Stimulated activated CD8-positive, alpha-beta memory T cell treated with anti-CD3 and anti-CD28 coated beads, Interleukin-12 subunit alpha, Interleukin-12 subunit beta, amount 100 ng/mL, for 24 hours (primary cell): ENCODE measurements around the gene SDK2.

Experiments used
- DNase-seq: peaks from one replicate; pipeline ENCODE4 v3.0.0-alpha.2; 2020; ENCODE audit errors: extremely low read depth

SDK2 gene

GRCh38 chr17:73634629-73635028, 9.6 kb downstream of the SDK2 start:
- DNase-seq: no peak

- DNase-seq: no peak
Observed at GRCh38 chr17:73633736-73634135, 10.5 kb downstream of the SDK2 start.

- no peak for DNase-seq
Observed at GRCh38 chr17:73632513-73632912, 11.7 kb downstream of the SDK2 start.

GRCh38 chr17:73630965-73631595, 13.2 kb downstream of the SDK2 start:
- no peak for DNase-seq

DNA sequence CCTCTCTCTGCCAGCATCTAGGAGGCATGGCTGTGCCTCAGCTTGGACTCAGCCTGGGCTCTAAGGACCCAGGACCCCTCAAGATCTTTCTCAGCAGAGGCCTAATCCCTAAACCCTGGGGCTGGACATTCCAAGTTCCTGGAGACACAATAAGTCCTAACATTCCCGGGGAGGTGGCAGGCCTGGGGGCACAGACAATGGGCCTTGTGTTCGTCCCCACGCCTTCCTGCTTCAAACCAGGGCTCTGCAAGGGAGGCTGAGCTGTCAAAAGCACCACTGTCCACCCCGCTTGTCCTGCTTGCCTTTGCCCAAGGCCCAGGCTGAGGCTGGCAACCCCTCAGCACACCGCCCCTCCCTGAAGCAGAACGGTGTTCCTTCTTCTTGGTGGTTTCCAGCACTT, 13.7 kb downstream of the SDK2 start:
- no peak for DNase-seq

- DNase-seq: no peak
Observed at GRCh38 chr17:73628642-73629552, 15.3 kb downstream of the SDK2 start.

DNA sequence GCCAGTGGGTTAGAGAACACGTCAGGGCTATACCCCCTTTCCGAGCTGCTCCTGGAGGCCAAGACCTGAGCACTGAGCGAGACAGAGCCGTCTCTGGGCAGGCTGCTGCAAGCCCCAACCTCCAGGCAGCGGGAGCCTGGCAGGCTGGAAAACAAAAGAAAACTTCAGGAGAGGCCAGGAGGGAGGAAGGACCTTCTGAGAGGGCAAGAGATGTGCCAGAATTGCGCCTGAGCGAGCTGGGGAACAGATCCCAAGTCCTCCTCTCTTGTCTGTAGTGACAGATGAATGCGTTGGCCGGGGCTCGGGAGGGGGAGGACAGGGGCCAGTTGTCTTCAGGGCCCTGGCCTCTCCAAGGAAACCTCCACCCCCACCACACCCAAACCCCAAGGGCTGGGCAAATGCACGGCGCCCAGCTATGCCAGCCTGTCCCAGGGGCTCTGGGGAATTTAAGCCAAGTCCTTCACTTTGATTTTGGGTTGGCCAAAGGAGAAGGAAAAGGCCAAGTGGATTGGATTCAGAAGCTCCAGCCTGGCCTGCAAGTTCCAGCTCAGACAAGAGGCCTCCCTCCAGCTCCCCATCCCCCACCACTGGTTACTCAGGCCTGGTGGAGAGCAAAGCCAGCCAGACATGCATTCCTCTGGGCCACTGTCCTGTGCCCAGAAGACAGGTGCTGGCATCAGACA, 18.1 kb downstream of the SDK2 start:
- DNase-seq: no peak

- no peak for DNase-seq
Observed at GRCh38 chr17:73625006-73625405, 19.2 kb downstream of the SDK2 start.

GRCh38 chr17:73624496-73624988, 19.7 kb downstream of the SDK2 start:
- DNase-seq: no peak

DNA sequence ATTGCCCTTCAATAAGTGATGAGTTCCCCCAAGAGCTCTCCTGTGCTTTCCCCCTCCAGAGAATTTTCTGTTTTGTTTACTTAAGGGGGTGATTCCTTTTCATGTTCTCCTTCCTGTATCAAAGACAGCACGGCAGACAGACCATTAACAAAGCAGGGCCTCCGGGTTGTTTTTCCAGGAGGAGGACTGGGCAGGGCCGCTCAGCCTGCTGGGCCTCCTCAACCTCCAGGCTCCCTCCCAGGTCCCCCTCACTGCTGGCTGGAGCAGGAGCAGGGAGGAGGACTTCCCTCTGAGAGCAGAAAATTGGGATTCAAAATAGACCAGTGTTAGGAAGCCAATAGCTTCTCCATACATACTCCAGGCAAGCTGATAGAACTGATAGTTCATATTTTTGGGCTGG, 20.4 kb downstream of the SDK2 start:
- DNase-seq: no peak

GRCh38 chr17:73623247-73623646, 21.0 kb downstream of the SDK2 start:
- no peak for DNase-seq

- DNase-seq: no peak
Observed at GRCh38 chr17:73622381-73622780, 21.9 kb downstream of the SDK2 start.

GRCh38 chr17:73621685-73622084, 22.6 kb downstream of the SDK2 start:
- DNase-seq: no peak

DNA sequence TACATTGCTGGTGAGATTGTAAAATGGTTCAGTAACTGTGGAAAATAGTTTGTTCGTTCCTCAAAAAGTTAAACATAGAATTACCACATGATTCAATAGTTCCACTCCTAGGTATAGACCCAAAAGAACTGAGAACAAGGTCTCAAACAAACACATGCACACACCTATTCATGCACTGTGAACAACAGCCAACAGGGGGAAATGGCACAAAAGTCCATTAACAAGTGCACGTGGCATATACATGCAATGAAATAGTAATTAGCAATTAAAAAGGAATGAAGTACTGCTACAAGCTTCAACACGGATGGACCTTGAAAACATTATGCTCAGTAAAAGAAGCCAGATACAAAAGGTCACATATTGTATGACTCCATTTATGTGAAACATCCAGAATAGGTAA, 23.8 kb downstream of the SDK2 start:
- DNase-seq: no peak

DNA sequence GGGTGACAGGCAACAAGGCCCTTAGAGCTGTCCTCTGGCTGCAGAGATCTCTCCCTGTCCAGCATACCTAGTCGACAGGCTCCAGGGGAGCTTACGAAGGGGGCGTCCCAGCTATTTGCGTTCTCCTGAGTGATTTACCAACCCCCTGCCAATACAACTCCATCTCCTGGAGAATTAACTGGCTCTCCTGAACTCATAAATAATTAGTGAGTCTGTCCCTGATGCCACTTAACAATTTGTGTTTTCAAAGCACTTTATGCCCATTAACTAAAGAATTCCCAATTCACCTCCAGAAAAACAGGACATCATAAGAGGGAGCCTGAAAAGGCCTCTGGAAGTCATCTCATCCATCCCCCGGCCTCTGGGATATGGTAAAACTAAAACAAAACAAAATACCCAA, 26.7 kb downstream of the SDK2 start:
- DNase-seq: no peak

GRCh38 chr17:73616873-73617404, 27.3 kb downstream of the SDK2 start:
- no peak for DNase-seq

- DNase-seq: no peak
Observed at GRCh38 chr17:73616120-73616872, 27.9 kb downstream of the SDK2 start.

- no peak for DNase-seq
Observed at GRCh38 chr17:73614256-73614655, 30.0 kb downstream of the SDK2 start.

- DNase-seq: no peak
Observed at GRCh38 chr17:73613271-73614233, 30.7 kb downstream of the SDK2 start.

- DNase-seq: no peak
Observed at GRCh38 chr17:73612031-73612472, 32.2 kb downstream of the SDK2 start.
